GM21529 (cell line): ENCODE data around the gene CRISP1.
"Not testable (repeated sequence)": the region's sequence is repeated elsewhere in the genome, so short reads cannot be mapped to it uniquely, and the experiment has no call there.

Experiments used
- ATAC-seq: cut with Tn5 transposase; IDR thresholded peaks from one replicate; pipeline ENCODE4 v1.9.1; 2021; ENCODE audit not compliant: unreplicated experiment

Gene CRISP1, protein sequence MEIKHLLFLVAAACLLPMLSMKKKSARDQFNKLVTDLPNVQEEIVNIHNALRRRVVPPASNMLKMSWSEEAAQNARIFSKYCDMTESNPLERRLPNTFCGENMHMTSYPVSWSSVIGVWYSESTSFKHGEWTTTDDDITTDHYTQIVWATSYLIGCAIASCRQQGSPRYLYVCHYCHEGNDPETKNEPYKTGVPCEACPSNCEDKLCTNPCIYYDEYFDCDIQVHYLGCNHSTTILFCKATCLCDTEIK

DNA sequence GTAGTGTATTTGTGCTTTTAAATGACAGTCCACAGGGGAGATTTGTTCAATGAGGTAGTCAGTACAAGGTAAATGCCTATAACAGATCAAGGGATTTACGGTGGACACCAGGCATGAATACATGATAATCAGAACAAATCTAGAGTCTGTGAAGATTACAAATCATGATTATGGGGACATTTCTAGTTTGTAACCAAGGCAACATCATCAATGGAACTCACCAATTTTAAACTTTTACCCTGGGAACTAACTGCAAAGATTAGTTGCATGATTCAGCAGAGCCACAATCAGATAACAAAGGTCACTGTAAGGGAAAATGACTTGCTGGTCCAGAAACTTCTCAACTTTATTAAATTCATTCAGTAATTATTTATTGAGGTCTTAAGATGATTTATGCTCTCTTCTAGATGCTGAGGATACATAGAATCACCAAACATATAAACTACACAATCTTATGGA is at the start of gene CRISP1:
Gene CRISP1 (minus strand): TSS at position 51 of the 459 bp plus-strand sequence. CDS start 9,135 bp downstream, outside the sequence.
- ATAC-seq: no peak

DNA sequence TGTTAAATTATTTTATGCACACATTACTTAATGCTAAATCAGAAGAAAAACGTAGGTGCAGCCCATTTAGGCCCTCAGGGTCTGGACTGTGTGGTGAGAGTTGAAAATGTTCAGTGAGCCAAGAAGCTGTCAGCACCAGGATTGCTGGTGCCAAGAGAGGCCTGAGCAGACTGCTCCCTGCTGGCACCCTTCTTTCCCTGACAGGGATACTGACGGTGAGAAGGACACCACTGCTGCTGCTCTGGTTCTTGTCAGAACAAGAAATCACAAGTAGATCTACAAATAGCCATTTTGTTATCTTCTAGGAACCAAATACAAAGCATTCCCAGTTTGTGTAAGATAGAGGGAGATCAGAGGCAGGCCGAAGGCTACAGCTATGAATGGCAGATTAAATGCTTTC is 48.7 kb upstream of the CRISP1 start:
- no peak for ATAC-seq

DNA sequence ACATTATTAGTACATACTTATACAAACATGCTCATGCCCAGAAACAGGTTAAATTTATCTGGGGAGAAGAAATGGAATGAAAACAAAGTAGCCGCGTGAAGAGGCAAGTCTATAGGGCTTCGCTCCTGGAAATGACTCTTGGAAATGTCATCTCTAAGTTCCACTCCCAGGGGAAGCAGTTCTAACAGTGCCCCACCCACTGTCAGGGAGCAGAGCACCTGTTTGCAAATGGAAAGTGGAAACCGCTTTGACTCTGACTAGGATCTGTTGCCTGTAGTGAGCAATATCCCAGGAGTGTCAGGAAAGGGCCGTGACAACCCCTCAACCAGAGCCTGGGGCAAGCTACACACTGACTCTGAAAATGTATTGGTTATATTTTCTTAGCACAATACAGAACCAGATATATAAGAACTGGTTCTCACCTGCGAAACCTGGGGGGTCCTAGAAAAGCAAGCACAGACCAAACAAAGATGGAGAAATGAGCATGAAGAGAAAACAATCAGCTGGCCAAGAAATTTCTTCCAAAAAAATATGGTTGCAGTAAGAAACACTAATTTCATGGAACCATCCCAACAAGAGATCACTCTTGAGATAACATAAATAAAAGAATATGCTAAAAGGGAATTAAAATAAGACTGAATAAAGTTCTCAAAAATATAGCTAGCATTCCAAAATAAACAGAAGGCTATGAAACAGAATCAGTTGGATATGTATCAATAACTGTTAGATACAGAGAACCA is 47.5 kb upstream of the CRISP1 start:
- no peak for ATAC-seq

DNA sequence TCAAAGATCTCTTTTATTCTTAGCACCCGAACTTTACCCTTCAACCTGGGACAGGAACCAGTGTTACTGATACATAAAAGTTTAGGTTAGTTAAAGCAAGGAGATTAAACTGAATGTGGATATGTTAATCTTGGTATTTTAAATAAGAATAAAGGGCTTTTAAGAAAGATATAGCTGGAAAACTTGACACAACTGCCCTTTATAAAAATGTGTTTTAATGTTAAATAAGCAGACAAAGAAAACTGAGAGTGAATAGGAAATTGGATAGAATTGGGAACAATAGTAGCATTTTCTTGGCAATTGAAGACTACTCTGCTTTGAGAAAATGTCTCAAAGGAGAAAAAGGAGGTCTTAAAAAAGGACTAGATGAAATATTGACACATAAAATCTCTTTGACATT is 45.9 kb upstream of the CRISP1 start:
- no peak for ATAC-seq

DNA sequence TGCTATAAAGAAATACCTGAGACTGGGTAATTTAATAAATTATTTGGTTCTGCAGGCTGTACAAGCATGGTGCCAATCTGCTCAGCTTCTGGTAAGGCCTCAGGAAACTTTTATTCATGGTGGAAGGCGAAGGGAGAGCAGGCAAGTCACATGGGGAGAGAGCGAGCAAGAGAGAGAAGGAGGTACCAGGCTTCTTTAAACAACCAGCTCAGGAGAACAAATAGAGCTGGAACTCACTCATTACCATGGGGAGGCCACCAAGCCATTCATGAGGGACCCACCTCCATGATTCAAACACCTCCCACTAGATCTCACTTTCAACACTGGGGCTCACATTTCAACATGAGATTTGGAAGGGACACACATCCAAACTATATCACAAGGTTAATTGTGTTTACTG is 44.9 kb upstream of the CRISP1 start:
- ATAC-seq: no peak

DNA sequence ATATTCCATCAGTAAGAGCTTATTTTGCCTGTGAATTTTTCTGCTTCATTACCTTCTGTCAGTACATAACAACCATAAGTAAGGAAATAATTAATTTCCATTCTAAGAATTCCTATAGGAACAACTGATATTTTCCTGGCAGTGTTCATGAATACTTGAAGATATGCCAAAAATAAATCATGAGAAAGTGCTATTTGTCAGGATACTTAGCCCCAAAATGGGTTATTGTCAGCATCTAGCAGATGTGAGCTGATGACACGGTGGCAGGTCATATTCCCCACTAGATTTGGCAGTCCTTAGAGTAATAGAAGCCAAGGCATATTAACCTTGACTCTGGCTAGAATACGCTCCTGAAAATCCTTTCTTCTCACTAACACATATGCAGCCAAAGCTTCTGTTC is 43.2 kb upstream of the CRISP1 start:
- no peak for ATAC-seq

DNA sequence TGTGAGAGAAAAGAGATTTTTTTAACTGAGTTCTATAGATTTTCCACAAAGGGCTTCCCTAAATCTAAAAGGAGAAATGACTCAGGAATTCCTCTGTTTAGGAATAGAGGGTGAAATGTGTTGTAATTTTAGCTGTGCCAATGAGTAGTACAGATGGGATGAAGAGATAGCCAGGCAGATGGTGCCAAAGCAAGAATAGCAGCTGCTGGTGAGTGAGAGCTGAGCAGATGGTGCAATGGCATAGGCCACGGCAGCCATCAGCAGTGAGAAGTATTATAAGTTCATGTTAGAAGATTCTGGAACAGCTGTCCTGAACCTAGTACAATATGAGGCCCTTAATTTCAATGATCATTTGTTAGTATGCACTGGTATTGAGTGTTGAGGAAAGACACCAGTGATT is 40.2 kb upstream of the CRISP1 start:
- ATAC-seq: no peak

DNA sequence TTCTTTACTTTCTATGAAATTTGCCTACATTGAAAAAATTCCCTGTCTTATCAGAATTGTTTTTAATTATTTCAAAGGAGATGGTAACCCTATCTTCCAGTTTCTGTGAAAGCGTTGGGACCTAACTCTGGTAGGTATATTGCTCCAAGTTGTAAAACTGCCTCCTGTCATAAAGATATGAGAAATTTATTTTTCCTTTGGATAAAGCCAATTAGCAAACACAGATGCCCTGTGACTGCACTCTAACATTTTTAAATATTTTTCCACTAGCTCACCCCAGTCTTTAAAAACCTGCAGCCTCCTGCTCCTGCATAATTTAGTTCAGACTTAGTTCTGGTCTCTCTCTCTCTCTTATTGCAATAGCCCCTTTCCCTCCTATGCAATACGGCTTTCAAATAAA is 39.0 kb upstream of the CRISP1 start:
- ATAC-seq: no peak

DNA sequence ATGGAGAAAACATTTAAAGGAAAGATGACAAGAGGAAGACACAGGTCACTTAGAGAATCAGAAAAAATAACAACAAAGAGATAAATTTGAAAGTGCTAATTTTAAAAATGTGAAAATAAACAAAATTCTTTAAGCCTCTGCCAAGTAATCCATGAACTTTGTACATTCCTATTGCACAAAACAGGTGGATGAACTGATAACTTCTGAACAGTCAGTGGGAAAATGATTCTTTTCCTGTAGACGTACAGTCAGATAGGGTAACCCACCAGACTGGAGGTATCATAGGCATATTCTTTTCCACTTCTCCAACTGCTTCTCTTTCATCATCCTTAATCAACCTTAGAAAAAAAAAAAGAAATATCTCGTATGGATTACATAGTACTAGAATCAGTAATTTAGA is 36.5 kb upstream of the CRISP1 start:
- ATAC-seq: no peak

DNA sequence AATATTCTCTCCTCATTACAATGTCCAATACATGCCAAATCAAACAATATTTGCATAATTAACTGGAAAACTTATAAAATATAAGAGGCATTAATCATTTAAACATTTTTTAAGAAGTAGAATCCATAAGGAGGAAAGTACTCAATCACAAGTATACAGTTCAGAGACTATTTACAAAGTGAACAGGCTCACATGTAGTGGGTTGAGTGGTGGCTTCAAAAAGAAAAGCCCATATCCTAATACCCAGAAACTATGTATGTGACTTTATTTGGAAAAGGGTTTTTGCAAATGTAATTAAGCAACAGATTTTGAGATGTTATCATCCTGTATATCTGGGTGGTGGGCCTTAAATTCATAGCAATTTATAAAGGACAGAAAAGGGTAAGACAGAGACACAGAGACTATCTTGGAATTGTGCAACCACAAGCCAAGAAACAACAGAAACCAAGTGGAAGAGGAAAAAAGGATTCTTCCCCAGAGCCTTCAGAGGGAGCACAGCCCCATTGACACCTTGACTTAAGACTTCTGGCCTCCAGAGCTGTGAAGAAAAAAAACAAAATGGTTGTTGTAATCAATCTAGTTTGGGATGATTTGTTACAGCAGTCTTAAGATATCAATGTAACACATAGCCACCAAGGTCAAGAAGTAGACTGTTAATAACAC is 32.7 kb upstream of the CRISP1 start:
- ATAC-seq: no peak

DNA sequence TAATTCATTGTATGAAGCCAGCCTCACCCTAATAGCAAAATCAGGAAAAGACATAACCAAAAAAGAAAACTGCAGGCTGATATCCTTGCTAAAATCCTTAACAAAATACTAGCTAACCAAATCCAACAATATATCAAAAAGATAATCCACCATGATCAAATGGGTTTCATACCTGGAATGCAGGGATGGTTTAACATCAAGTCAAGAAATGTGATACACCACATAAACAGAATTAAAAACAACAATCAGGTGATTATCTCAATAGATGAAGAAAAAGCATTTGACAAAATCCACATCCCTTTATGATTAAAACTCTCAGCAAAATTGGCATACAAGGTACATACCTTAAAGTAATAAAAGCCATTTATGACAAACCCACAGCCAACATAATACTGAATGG is 29.2 kb upstream of the CRISP1 start:
- ATAC-seq: not testable (repeated sequence)

DNA sequence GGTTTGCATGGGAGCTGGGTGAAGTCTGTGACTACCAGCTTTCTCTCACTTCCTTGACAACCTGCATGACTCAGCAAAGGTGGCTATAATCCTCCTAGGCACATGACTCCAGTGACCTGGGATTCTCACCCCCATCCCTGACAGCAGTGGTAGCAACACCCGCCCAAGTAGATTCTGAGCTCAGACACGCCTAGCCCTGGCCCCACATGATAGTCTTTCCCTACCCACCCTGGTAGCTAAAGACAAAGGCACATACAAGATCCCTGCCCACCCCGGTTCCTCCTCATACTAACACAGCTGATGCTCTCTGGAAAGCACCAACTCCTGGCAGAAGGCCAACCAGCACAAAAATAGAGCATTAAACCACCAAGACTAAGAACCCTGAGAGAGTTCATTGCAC is 25.9 kb upstream of the CRISP1 start:
- ATAC-seq: no peak

DNA sequence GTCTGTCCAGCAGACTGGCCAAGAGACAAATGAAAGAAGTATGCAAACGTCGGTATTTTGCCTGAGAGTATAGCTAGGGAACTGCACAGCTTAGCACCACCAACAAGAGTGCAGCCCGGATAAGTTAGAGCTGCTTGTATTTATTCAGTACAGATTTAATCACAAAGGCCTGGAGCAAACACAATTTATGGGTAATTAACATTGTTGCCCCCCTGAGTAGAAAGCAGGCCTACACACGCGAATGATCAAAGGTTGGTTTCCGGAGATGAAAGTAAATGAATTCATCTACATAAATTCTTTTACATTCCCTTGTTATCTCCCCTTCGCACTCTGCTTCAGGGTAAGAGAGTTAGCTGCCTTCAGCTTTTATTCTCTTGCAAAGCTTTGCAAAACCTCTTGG is 24.7 kb upstream of the CRISP1 start:
- ATAC-seq: no peak

DNA sequence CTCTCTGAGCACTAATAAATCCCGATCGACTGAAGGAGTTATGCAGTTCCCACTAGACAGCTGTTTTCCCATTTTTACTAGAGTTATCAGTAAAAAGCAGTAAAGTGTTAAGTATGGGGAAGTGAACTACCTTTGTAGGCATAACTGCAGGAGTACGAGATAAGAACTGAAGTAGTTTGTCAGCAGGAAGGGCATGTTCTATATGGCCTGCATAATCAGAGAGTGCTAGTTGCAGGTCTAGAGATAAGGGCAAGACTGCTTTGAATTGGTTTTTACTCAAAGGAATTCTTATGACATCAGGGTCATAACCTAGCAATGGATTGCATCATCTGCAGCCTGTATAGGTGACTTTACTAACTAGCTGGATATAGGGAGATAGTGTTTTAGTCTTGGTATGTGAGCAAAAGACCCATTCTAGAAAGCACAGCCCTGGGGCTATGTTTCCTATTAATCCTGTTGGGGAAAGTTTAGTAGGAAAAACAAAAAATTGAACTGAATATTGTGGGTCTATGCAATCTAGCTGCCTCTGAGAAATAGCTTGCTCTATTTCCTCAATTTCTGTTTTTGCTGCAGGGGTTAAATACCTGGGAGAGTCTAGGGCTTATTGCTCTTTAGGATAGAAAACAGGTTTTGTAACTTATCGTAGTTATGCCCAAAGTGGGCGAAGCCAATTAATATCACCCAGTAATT is 22.6 kb upstream of the CRISP1 start:
- no peak for ATAC-seq

DNA sequence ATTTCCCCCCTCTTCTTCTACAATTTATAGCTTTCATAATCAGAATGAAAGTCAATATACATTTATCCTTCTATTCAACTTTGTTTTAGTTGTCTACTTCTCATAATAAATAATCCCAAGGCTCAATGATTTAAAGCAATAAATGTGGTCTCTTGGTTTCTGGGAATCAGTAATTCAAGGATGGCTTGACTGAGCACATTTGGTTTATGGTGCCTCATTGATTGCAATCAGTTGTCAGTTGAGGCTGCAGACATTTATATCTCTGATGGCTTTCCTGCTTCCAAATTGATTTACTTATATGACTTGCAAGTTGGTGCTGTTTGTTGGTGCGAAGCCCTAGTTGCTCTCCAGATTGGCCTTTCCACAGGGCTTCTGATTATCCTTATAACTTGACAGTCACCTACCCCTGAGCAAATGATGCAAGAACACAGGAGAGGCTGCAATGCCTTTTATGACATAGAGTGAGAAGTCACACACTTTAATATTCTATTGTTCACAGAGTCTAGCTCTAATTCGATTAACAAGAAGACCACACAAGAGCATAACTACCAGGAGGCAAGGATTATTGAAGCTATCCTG is 2.7 kb upstream of the CRISP1 start:
- ATAC-seq: no peak

DNA sequence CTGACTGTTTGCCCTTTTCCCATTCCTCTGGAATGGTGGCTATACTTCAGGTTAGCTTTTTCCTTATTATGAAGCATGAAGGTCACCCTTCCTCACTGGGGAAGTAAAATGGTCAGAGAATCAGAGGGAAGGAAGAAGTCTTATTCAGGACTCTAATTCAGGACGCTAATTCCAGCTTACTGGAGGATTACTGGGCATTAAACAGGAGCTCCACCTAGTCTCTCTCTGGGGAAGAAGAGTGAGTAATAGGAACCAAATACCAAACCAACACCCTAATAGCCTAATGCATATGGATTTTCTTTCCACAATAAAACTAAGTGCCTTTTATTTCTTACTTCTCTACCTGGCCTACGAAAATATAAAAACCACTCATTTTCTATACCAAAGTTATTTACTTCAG is 10.1 kb downstream of the CRISP1 start:
- ATAC-seq: no peak

DNA sequence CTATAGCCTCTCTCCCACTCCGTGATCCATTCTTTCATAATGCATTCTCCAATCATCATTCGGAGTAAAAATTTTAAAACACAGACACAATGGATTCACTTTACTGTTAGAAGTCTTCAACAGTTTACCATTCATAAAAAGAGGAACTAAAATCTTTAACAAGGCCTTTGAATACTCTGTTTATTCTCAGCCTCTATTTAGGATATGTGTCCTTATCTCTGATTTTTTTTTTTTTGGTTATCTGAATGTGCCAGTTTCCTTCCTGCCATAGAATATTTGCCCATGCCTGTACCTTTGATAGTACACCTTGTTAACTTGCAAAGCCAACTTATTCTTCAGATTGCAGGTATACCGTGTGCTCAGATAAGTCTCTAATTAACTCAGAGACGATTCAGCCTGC is 11.1 kb downstream of the CRISP1 start:
- ATAC-seq: no peak

DNA sequence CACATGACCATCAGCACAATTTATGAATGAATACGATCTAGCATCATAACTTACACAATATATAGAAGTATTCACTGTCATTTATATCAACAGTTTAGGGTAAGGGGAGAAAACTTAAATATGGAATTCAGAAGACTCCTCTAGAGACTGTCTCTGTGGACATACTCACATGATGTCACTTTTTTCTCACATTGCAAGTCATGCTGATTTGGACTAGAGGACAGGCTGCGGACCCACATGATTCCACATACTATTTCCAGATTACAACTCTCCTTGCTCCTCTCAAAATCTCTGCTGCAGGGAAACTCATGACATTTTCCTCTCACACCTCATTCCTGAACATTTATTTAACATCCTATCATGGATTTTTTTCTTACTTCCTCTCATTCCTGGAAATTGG is 13.4 kb downstream of the CRISP1 start:
- no peak for ATAC-seq

DNA sequence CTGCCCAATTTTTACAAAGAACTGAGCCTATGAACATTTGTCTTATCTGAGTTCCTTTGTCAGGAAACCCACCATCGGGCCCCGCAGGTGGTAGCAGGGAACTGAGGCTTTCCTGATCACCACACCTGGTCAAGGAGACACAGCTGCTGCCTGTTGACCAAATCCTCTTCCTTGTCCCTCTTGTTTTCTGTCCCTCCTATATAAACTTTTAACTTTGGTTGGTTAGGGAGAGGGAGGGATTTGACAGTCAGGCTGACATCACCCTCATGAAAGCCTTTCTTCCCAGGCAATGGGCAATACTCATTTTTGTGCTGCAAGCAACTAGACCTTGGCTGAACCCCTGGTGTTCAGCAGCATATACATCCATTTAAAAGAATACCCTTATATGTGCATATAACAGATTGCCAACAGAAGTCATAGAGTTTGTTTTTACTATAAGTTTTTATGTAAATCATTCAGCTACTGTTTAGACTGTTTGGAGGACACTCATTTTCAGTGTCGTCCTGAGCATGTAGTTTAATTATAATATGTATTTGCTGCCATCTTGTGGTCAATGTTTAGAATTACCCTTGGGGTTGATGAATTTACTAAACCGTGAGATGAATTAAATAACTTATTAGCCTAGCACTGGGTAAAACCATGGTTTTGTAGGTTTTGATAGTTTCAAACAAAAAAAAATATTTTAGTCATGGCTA is 17.0 kb downstream of the CRISP1 start:
- peak; percentile 91 for ATAC-seq

DNA sequence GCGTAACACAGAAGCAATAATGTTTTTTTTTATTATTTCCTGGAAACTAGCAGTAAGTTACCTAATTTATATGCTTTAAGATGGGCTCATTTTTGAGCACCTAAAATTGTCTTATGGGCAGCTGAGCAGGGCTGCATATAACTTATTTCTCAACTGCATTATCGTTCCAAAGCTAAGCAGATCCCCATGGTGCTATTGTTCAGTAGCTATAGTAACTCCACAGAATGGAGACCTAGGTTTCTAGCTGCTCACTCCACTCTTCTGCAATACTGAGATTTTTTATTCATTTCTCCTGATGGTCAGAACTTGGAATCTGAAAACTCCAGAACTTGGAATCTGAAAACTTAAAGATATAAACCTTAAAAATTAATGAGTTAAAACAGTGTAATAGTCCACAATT is 18.7 kb downstream of the CRISP1 start:
- no peak for ATAC-seq

DNA sequence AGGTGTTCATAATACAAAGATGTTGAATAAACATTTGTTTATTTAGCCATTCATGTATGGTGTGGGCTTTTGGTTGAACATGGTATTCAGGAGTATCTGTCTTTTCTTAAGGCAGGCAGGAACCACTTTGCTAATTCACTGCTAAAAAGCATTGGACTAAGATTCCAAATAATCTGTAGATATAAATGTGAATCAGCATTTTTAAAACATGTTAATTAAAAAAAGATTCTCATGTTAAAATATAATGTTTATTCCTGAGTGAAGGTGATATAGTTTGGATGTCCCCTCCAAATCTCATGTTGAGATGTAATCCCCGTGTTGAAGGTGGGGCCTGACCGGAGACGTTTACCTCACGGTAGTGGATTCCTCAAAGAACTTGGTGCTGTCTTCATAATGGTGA is 19.3 kb downstream of the CRISP1 start:
- no peak for ATAC-seq
